Fibroblast of lung (primary cell): Measurements from ENCODE around the gene LPCAT1. TPM values are rescaled to one million over a fixed set of nuclear protein-coding genes. Genes with fewer than 3 reads are reported as not detected.
A peak's percentile ranks its signal among the peaks of the same experiment; 100 is the strongest.

Source experiments
- DNase-seq, 2 donors: peaks; one replicate each; pipeline versions ENCODE4 v3.0.0 to v3.0.0-alpha.2; 2010; ENCODE audit warnings: low read depth in 2 of 2
- H2AFZ ChIP-seq: 2 replicates; pipeline ENCODE4 v1.5.1; 2012; ENCODE audit warnings: low read length, control low read depth, inconsistent platforms
- H3K27ac ChIP-seq: 2 replicates; pipeline ENCODE4 v1.5.1; 2011; ENCODE audit warnings: low read length, control low read depth; ENCODE audit not compliant: insufficient read depth
- H3K27me3 ChIP-seq: 2 replicates; pipeline ENCODE4 v1.5.1; 2011; ENCODE audit warnings: mild to moderate bottlenecking, low read length; ENCODE audit not compliant: control insufficient read depth, insufficient read depth
- H3K36me3 ChIP-seq: 2 replicates; pipeline ENCODE4 v1.5.1; 2011; ENCODE audit warnings: low read length; ENCODE audit not compliant: control insufficient read depth, insufficient read depth
- H3K4me1 ChIP-seq: 2 replicates; pipeline ENCODE4 v1.5.1; 2011; ENCODE audit warnings: low read length; ENCODE audit not compliant: control insufficient read depth, insufficient read depth; ENCODE audit errors: extremely low read depth
- H3K4me2 ChIP-seq: 2 replicates; pipeline ENCODE4 v1.5.1; 2011; ENCODE audit warnings: low read length, control low read depth; ENCODE audit not compliant: insufficient read depth; ENCODE audit errors: extremely low read depth
- H3K4me3 ChIP-seq, 4 experiments: fragments of 200-600 bp in 1 of 4; sonication (generic) in 1 of 4; replicated peaks in 1 of 4; 2 replicates each; pipeline ENCODE4 v1.5.1; 2011 to 2016; ENCODE audit warnings: low read length in 4 of 4, low read depth in 3 of 4, mild to moderate bottlenecking in 3 of 4, control low read depth in 2 of 4, inconsistent platforms in 1 of 4, mixed read lengths in 1 of 4; ENCODE audit not compliant: insufficient read depth in 1 of 4; ENCODE audit errors: control extremely low read depth in 1 of 4
- H3K79me2 ChIP-seq: 2 replicates; pipeline ENCODE4 v1.5.1; 2012; ENCODE audit warnings: mild to moderate bottlenecking, low read length, inconsistent platforms; ENCODE audit not compliant: control insufficient read depth, insufficient read depth
- H3K9ac ChIP-seq: 2 replicates; pipeline ENCODE4 v1.5.1; 2011; ENCODE audit warnings: mild to moderate bottlenecking, low read length, control low read depth; ENCODE audit not compliant: insufficient read depth
- H3K9me3 ChIP-seq: 2 replicates; pipeline ENCODE4 v1.5.1; 2012; ENCODE audit warnings: low read depth, low read length; ENCODE audit not compliant: control insufficient read depth, insufficient read depth
- H4K20me1 ChIP-seq: 2 replicates; pipeline ENCODE4 v1.5.1; 2011; ENCODE audit warnings: low read length; ENCODE audit not compliant: control insufficient read depth, insufficient read depth; ENCODE audit errors: extremely low read depth
- CTCF ChIP-seq, 2 donors: IDR thresholded peaks in 1 of 2; conservative IDR thresholded peaks in 1 of 2; 1 replicate in 1 of 2; 2 replicates in 1 of 2; pipeline ENCODE4 v1.5.1; 2011 to 2012; ENCODE audit warnings: low read length in 2 of 2, control low read depth in 1 of 2, inconsistent platforms in 1 of 2, low read depth in 1 of 2, mild to moderate bottlenecking in 1 of 2
- EZH2 ChIP-seq: IDR thresholded peaks from 2 replicates; pipeline ENCODE4 v1.5.1; 2012; ENCODE audit warnings: low read length, control low read depth, mild to moderate bottlenecking; ENCODE audit errors: missing control alignments
- polyA plus RNA-seq, 2 donors: library from polyadenylated mRNA; depleted of rRNA in 1 of 2; stranded (reverse) in 1 of 2; unstranded in 1 of 2; fragments of >200 nt; gene quantifications; 2 replicates each; pipeline ENCODE4 v1.2.1, GENCODE V29; 2011 to 2012; ENCODE audit warnings: missing spikeins in 1 of 2
- total RNA-seq: library from RNA; depleted of rRNA; stranded (reverse); fragments of >200 nt; gene quantifications from 2 replicates; pipeline ENCODE4 v1.2.1, GENCODE V29; 2014

LPCAT1 gene
- total and polyA plus RNA-seq, 2 donors (not counting 1 experiment from before 2014, with no cell fraction given): 50.8 to 65.2 TPM

DNA sequence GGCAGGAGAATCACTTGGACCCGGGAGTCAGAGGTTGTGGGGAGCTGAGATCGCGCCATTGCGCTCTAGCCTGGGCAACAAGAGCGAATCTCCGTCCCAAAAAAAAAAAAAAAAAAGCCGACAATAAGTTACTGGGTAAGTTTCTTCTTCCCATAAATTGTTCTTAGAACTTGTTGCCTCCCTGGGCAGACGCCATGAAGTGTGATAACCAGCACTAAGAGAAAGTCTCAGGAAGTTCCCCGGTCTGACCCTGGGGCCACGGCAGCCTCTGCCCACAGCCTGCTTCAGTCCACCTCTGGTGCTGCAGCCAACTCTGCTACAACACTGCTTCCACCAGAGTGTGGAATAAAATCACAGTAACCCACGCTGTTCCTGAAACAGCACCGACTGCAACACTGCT, 19.1 kb downstream of the LPCAT1 start:
- H3K9ac ChIP-seq: no peak overlapping the region
- no peak overlapping the region for H2AFZ ChIP-seq
- no peaks in the 10 kb centered on the region for H3K4me1 ChIP-seq
- no peak overlapping the region for H3K27ac ChIP-seq
- H3K4me3 ChIP-seq: no peak overlapping the region
- H3K9me3 ChIP-seq: no peaks in the 10 kb centered on the region
- TF ChIP-seq CTCF (conservative IDR thresholded peaks at IDR 0.05 in 1 of 2, IDR thresholded peaks at IDR 0.05 in 1 of 2; ENCODE audit: low read depth in 1 of 2, low read length in 2 of 2) (no peak), EZH2 (no peak)
- peaks cover 9% of the 10 kb centered on the region for H3K36me3 ChIP-seq
- no peaks in the 10 kb centered on the region for H3K27me3 ChIP-seq
- H3K79me2 ChIP-seq: peaks cover 78% of the 10 kb centered on the region
- peaks cover 3% of the 10 kb centered on the region for H4K20me1 ChIP-seq
- H3K4me2 ChIP-seq: no peak overlapping the region
- DNase-seq: no peak

DNA sequence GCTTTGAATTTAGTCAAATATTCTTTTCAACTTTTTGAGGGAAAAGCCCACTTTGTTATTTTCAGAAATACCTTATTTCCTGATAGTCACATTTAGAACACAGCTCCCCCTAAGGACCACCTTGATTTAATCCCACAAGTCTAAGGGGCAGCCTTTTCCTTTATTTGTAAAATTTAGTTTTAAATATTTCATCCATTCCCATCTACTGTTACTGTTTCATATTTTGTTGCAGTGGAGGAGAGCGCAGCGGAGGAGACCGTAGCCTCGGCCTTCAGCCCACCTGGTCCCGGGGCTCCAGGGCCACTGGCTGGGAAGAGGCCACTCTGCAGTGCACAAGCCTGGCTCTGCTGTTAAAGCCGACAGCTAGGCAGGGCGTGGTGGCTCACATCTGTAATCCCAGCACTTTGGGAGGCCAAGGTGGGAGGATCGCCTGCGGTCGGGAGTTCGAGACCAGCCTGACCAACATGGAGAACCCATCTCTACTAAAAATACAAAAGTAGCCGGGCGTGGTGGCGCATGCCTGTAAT, 19.6 kb downstream of the LPCAT1 start:
- TF ChIP-seq CTCF (conservative IDR thresholded peaks at IDR 0.05 in 1 of 2, IDR thresholded peaks at IDR 0.05 in 1 of 2; ENCODE audit: low read depth in 1 of 2, low read length in 2 of 2) (no peak), EZH2 (no peak)

DNA sequence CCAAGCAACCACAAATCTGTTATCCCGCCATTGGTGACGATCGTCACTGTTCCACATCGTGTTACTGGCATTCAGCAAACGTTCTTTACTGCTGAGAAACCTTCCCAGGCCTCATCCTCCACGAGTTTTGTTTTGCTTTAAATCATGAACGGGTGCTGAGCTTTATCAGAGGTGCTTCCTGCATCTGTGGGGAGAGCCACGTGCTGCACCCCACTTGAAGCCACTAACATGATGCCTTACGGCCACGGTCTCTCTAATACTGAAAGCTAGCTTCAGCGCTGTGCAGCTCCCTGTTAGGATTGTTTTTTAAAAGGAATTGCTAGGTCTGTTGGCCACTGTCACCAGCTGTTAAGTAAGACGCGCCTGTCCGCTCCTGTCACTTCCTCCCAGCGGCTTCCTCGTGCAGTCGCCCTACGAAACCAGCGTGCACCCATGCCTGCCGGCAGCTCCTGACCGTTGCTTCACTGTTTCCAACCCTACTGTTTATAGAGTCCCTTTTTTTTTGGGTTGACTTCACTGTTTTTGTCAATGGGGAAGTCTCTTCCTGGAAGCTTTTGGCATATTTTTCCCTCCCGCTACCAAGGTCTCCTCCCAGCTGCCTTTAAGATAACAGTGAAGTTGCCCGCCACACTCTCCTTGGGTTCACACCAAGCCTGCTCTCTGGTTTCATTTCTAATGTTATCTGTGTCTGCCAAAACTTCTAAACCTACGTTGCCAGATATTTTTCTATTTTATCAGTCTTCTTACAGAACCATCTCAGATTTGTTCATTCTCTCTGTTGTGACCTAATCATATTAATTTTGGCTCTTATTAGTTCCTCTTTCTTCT, 20.3 kb downstream of the LPCAT1 start:
- Histone ChIP-seq H3K9me3 (no peaks in the 10 kb centered on the region), H4K20me1 (peaks cover 5% of the 10 kb centered on the region), H3K4me3 (no peak overlapping the region), H3K27me3 (no peaks in the 10 kb centered on the region), H3K9ac (no peak overlapping the region), H3K27ac (no peak overlapping the region), H3K4me2 (no peak overlapping the region), H3K79me2 (peaks cover 76% of the 10 kb centered on the region), H3K36me3 (peaks cover 15% of the 10 kb centered on the region), H3K4me1 (no peaks in the 10 kb centered on the region), H2AFZ (no peak overlapping the region)
- no peak for TF ChIP-seq EZH2
- TF ChIP-seq CTCF (conservative IDR thresholded peaks at IDR 0.05 in 1 of 2, IDR thresholded peaks at IDR 0.05 in 1 of 2; ENCODE audit: low read depth in 1 of 2, low read length in 2 of 2): no peak
- peak; percentile 43 to 54 for DNase-seq

More for the DNA sequence above, 19.6 kb downstream of the LPCAT1 start:
- H2AFZ ChIP-seq: no peak overlapping the region
- no peak overlapping the region for H3K9ac ChIP-seq
- no peak overlapping the region for H3K4me3 ChIP-seq
- H3K9me3 ChIP-seq: no peaks in the 10 kb centered on the region
- no peak for DNase-seq
- H3K4me2 ChIP-seq: no peak overlapping the region
- peaks cover 9% of the 10 kb centered on the region for H3K36me3 ChIP-seq
- peaks cover 77% of the 10 kb centered on the region for H3K79me2 ChIP-seq
- H3K27me3 ChIP-seq: no peaks in the 10 kb centered on the region
- H3K27ac ChIP-seq: no peak overlapping the region
- H4K20me1 ChIP-seq: peaks cover 3% of the 10 kb centered on the region
- no peaks in the 10 kb centered on the region for H3K4me1 ChIP-seq
